Coronary artery (tissue), 2 donors: ENCODE measurements around the gene ABCA13.

ENCODE experiments used
- DNase-seq: peaks from one replicate; pipeline ENCODE4 v3.0.0-alpha.2; 2017; ENCODE audit warnings: low spot score
- H3K27ac ChIP-seq, 2 donors: fragments of 200-600 bp; sonication (generic); one replicate each; pipeline ENCODE4 v1.5.1; 2016 to 2019
- H3K4me3 ChIP-seq: fragments of 200-600 bp; sonication (generic); 2 replicates; pipeline ENCODE4 v1.5.1; 2016; ENCODE audit warnings: mild to moderate bottlenecking, moderate library complexity
- TF ChIP-seq, protein P1 (sequence below): fragments of 200-600 bp; sonication (generic); IDR thresholded peaks from one replicate; pipeline ENCODE4 v1.5.1; 2019; ENCODE audit warnings: antibody characterized with exemption

ABCA13 gene

DNA sequence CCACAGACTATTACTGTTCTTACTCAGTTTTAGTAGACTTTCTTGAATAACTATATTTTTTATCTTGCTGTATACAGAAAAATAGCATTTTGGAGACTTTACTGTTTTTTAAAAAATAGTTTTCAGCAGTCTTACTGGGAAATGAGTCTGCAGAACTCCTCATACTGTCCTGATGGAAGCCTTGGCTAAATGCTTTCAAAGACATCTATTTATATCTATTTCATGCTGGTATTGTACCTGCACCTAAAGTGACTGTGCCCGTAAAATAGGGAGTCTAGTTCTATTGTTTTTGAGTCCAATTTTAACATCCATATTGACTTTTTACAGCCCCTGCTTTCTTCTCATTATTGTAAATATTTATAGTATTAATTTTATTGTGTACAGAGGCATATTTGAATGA, 464.5 kb downstream of the ABCA13 start:
- TF ChIP-seq, protein P1, sequence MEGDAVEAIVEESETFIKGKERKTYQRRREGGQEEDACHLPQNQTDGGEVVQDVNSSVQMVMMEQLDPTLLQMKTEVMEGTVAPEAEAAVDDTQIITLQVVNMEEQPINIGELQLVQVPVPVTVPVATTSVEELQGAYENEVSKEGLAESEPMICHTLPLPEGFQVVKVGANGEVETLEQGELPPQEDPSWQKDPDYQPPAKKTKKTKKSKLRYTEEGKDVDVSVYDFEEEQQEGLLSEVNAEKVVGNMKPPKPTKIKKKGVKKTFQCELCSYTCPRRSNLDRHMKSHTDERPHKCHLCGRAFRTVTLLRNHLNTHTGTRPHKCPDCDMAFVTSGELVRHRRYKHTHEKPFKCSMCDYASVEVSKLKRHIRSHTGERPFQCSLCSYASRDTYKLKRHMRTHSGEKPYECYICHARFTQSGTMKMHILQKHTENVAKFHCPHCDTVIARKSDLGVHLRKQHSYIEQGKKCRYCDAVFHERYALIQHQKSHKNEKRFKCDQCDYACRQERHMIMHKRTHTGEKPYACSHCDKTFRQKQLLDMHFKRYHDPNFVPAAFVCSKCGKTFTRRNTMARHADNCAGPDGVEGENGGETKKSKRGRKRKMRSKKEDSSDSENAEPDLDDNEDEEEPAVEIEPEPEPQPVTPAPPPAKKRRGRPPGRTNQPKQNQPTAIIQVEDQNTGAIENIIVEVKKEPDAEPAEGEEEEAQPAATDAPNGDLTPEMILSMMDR, result no peak
- H3K4me3 ChIP-seq, result no peak overlapping the region

DNA sequence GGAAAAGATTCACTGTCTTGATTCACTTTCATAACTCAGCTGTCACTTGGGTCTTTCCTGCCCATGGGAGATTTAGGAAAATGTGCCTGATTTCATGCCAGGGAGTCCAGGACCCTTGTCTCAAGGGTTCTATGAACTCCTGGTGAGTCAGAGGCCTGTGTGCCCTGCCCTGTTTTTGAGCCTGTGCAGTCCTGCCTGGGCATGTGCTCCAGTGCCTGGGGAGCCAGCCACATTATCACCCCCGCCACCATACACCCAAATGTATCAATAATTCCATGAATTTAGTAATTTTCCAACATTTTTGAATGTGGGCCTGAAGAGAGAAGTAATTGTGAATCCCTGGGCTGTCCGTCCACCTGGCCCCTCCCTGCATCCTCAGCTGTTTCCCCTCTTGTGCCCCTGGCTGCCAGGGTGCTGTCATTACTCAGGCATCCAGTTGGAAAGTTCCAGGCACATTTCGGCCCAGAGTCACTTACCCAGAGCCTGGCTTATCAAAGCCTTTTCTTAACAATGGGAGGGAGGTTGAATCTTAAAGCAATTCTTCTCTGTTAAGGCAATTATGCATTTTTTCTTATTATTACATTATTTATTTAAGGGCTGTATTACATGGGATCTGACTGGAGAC, 465.2 kb downstream of the ABCA13 start:
- TF ChIP-seq, protein P1, result no peak
- DNase-seq, result no peak
- Histone ChIP-seq H3K27ac (no peak overlapping the region), H3K4me3 (no peak overlapping the region)

More for the DNA sequence above, 464.5 kb downstream of the ABCA13 start:
- no peak for DNase-seq
- no peak overlapping the region for H3K27ac ChIP-seq

DNA sequence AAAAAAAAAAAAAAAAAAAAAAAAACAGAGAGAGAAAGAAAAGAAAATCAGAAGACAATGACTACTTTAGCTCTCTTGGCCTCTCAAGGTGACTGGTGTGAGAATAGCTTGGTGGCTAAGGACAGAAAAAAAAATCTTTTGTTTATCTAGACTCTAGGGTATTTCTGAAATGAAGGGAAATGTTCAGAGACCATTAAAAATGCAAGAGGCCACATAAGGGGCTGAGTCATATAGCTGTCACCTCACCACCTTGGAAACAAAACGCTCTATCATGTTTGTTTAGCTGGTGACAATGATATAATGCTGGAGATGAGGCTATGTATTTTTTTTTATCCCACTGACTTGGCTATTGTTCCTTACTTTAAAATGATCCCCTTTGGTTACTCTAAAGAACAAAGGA, 466.1 kb downstream of the ABCA13 start:
- no peak for DNase-seq
- TF ChIP-seq, protein P1, result no peak
- Histone ChIP-seq H3K4me3 (no peak overlapping the region), H3K27ac (no peak overlapping the region)

DNA sequence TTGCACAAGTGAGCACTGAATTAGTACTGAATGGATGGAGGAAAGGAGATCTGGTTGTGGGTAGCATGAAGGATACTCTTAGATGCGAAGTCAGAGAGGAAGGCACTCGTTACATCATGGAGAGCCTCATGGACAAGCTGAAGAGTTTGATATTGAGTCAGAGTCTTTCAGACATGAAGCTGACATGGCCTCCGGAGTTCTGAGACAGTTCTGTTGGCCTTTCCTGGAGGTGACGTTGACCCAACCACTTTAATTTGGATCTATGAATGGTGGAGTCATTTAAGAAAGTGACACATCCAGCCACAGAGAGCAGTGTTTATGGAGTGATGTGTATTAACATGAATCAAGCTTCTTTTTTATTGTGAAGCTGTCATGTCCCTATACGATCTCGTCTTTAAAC, 466.8 kb downstream of the ABCA13 start:
- H3K27ac ChIP-seq, result no peak overlapping the region
- TF ChIP-seq, protein P1, result no peak
- DNase-seq, result no peak
- H3K4me3 ChIP-seq, result no peak overlapping the region

DNA sequence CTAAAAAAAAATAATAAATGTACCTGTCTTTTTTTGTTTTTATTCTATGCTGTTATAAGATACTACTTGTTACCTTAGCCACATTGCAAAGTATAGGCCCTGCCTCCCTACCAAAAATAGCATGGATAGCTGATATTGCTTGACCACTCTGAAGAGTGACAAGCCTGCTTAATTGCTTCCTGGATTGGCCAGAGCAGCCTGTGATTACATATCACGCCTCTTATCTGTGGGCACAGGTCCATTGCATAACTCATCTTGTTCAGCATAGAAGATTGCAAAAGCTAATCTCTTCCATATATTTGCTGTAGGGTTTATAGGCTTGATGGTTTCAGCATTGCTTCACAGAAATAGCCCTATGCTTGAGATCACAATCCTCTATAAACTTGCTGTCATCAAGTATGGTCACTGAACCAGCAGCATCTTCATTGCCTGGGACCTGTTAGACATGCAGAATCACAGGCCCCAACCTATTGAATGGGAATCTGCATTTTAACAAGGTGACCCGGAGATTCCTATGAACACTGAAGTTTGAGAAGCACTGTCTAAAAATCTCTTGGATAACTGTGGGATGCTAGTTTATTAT, 472.3 kb downstream of the ABCA13 start:
- H3K27ac ChIP-seq, result no peak overlapping the region
- DNase-seq, result no peak
- H3K4me3 ChIP-seq, result no peak overlapping the region
- TF ChIP-seq, protein P1, result no peak

DNA sequence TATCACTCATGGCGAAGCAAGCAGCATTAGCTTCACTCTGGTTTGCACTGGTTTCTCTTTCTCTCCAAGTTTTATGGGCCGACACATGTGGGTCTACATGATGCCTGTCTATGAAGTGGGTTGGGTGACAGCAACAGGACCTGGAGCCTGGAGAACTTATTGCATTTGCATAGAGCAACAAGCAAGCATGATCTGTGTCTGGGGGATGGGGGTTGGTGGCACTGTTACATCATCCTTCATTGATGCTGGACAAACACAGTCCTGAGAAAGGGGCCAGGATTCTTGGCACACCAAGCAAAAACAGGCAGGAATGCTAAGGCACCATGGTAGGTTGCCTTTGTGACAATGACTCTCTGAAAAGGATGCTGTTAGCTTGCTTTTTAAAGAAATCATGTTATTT, 486.9 kb downstream of the ABCA13 start:
- DNase-seq, result no peak
- Histone ChIP-seq H3K27ac (no peak overlapping the region), H3K4me3 (no peak overlapping the region)
- TF ChIP-seq, protein P1, result no peak

DNA sequence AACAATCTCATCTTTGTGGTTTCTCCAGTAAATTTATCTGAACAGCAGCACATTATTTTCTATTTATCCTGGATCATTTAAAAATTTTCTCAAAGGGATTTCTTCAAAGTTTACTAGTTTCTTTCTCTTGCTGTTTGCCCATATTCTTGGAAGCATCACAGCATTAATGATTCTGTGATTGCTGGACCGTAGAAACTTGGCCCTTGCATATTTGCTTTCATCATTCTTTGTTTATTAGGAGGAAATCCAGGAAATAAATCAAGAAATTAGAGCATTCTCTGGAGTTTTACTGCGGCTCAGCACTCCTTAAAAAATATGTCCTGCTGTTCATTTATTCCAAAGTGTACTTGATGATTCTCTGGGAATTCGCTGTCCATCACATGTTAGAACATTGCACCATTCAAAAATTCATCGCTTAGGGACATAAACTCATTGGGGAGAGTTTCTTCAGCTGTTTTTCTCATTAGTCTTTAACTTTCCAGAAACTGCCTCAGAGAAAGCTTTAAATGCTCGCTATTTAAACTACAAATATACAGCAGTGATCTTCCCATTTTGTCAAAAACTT, 489.1 kb downstream of the ABCA13 start:
- H3K27ac ChIP-seq, result no peak overlapping the region
- no peak for DNase-seq
- TF ChIP-seq, protein P1, result no peak
- no peak overlapping the region for H3K4me3 ChIP-seq
